CD4-positive, alpha-beta T cell treated with Interleukin-17A for 4 hours (primary cell): ENCODE measurements around the gene GRM8.

Experiments
- DNase-seq: peaks from one replicate; pipeline ENCODE4 v3.0.0-alpha.2; 2020; ENCODE audit warnings: mixed read lengths

Gene GRM8

GRCh38 chr7:126411032-126411820 is 841.5 kb downstream of the GRM8 start:
- no peak for DNase-seq

DNA sequence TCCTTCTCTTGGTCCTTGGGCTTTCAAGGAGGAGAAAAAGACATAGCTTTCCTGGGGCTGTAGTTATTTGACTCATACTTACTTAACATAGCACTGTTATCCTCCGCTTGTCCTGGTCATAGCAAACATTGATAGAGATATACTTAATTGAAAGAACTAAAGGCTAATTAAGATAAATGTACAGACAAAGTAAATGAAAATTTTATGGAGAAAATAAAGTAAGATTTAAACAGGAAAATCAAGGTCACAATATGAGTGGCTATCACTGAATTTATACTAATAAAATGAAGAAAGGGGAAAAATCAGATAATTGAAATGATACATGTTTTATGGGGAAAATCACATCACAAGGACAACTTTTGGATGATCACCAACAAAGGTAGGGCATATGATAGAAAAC is 849.7 kb downstream of the GRM8 start:
- DNase-seq, result no peak

- DNase-seq, result no peak
These were observed 850.8 kb downstream of the GRM8 start for GRCh38 chr7:126401918-126402317.

- no peak for DNase-seq
These were observed 853.8 kb downstream of the GRM8 start for GRCh38 chr7:126398851-126399529.

DNA sequence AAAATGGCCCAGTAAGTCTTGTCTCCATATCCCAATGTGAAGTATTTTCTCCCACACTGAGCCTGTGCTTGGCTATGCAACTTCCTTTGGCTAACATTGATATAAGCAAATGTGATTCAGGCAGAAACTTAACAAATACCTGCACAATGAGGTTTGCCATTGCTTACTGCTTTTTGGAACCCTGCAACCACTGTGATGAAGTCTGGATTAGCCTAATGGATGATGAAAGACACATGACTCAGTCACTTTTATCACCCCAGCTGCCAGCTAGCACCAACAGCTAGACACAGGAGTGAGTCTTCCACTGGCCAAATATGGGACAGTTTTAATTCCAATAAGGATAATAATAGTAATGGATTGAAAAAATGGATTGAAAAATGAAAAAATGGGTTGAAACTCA is 854.5 kb downstream of the GRM8 start:
- DNase-seq, result no peak

DNA sequence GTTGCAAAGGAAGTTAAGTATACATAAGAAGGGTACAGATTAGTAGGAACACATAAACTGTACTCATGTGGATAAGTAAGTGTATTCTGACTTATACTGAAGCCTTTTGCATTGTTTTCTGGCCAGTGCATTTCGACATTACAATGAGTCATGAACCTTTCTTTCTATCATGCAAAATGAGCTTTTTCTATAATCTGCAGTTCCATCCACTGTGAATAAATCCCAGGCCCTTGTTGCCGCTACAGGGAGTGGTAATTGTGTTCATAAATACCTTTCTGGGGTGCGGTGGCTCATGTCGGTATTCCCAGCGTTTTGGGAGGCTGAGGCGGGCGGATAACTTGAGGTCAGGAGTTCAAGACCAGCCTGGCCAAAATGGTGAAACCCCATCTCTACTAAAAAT is 858.3 kb downstream of the GRM8 start:
- DNase-seq, result no peak
